Naive thymus-derived CD4-positive, alpha-beta T cell (primary cell): ENCODE results near the gene ACER3. TPM values are rescaled to one million over a fixed set of nuclear protein-coding genes. Genes with fewer than 3 reads are reported as not detected.

Experiments used
- ATAC-seq: fragments of 150-1000 bp; cut with Tn5 transposase; 2 replicates; pipeline ENCODE4 v1.10.0; 2021; ENCODE audit warnings: mild to moderate bottlenecking, moderate library complexity
- CTCF ChIA-PET: fragments of 350-600 bp; sonication (Branson Sonifier 250); formaldehyde crosslinking; loops from one replicate; lab custom pipeline; 2021; ENCODE audit warnings: antibody characterized with exemption; lab: Charles Lee
- POLR2A ChIA-PET: fragments of 350-600 bp; sonication (Branson Sonifier 250); formaldehyde crosslinking; loops from one replicate; lab custom pipeline; 2021; ENCODE audit warnings: antibody characterized with exemption, inconsistent platforms; lab: Charles Lee
- DNase-seq, 9 donors: peaks; one replicate each; pipeline versions ENCODE4 v3.0.0 to v3.0.0-alpha.2; 2020 to 2022; ENCODE audit warnings: mixed read lengths in 1 of 9
- H3K27ac ChIP-seq: one replicate; pipeline ENCODE4 v1.7.0; 2013; ENCODE audit warnings: mild to moderate bottlenecking, low read depth, low read length, moderate library complexity
- H3K27me3 ChIP-seq, 2 donors: one replicate each; pipeline ENCODE4 v1.7.0; 2013; ENCODE audit warnings: low read length in 2 of 2, mild to moderate bottlenecking in 2 of 2, moderate library complexity in 2 of 2; ENCODE audit not compliant: control insufficient read depth in 2 of 2, insufficient read depth in 2 of 2
- H3K36me3 ChIP-seq, 3 experiments: 1 replicate in 2 of 3; 2 replicates in 1 of 3; pipeline ENCODE4 v1.7.0; 2013; ENCODE audit warnings: low read length in 3 of 3, mild to moderate bottlenecking in 3 of 3, moderate library complexity in 1 of 3; ENCODE audit not compliant: insufficient read depth in 3 of 3, control insufficient read depth in 2 of 3
- H3K4me1 ChIP-seq, 2 donors: one replicate each; pipeline ENCODE4 v1.7.0; 2013; ENCODE audit warnings: low read length in 2 of 2, mild to moderate bottlenecking in 2 of 2, moderate library complexity in 1 of 2; ENCODE audit not compliant: control insufficient read depth in 2 of 2, insufficient read depth in 2 of 2
- H3K4me3 ChIP-seq: 2 replicates; pipeline ENCODE4 v1.7.0; 2013; ENCODE audit warnings: mild to moderate bottlenecking, low read length
- H3K9me3 ChIP-seq, 3 experiments: 1 replicate in 2 of 3; 2 replicates in 1 of 3; pipeline ENCODE4 v1.7.0; 2013; ENCODE audit warnings: low read length in 3 of 3; ENCODE audit not compliant: control insufficient read depth in 2 of 3
- H3K27ac Mint-ChIP-seq, 9 donors: one replicate each; pipeline ENCODE4 v1.8.0; 2020 to 2022; ENCODE audit warnings: mixed read lengths in 9 of 9, mild to moderate bottlenecking in 8 of 9, moderate library complexity in 5 of 9, inconsistent platforms in 2 of 9
- H3K27me3 Mint-ChIP-seq, 5 donors: one replicate each; pipeline ENCODE4 v1.8.0; 2021 to 2022; ENCODE audit warnings: mixed read lengths in 5 of 5, mild to moderate bottlenecking in 1 of 5
- H3K36me3 Mint-ChIP-seq, 5 donors: one replicate each; pipeline ENCODE4 v1.8.0; 2020 to 2022; ENCODE audit warnings: mixed read lengths in 5 of 5, mild to moderate bottlenecking in 3 of 5, inconsistent platforms in 1 of 5
- H3K4me1 Mint-ChIP-seq, 7 donors: one replicate each; pipeline ENCODE4 v1.8.0; 2020 to 2022; ENCODE audit warnings: mixed read lengths in 7 of 7, mild to moderate bottlenecking in 3 of 7, inconsistent platforms in 1 of 7
- H3K4me3 Mint-ChIP-seq, 10 donors: one replicate each; pipeline ENCODE4 v1.8.0; 2020 to 2022; ENCODE audit warnings: mild to moderate bottlenecking in 10 of 10, mixed read lengths in 10 of 10, moderate library complexity in 6 of 10, inconsistent platforms in 2 of 10
- H3K9me3 Mint-ChIP-seq, 11 donors: one replicate each; pipeline ENCODE4 v1.8.0; 2020 to 2022; ENCODE audit warnings: mixed read lengths in 11 of 11, mild to moderate bottlenecking in 4 of 11, inconsistent platforms in 1 of 11, moderate library complexity in 1 of 11
- intact Hi-C, 2 donors: fragments of 100-400 bp; cut with micrococcal nuclease; formaldehyde crosslinking; loops; one replicate each; pipeline ENCODE4 v1.15.1; 2023
- polyA plus RNA-seq, 2 donors: library from polyadenylated mRNA; unstranded; fragments of 300-500 nt; fragmentation: Illumina TruSeq; gene quantifications; one replicate each; pipeline ENCODE4 v1.2.3, GENCODE V29; 2021
- total RNA-seq, 6 experiments: library from RNA in 5 of 6; stranded (reverse) in 5 of 6; gene quantifications; 1 replicate in 5 of 6; 2 replicates in 1 of 6; pipeline ENCODE4 v1.2.3 and lab custom pipeline; 2021 to 2026

Gene ACER3
- total and polyA plus RNA-seq, 7 experiments from 2014 or later: 4.7 to 15.2 (median 9.0) TPM

DNA sequence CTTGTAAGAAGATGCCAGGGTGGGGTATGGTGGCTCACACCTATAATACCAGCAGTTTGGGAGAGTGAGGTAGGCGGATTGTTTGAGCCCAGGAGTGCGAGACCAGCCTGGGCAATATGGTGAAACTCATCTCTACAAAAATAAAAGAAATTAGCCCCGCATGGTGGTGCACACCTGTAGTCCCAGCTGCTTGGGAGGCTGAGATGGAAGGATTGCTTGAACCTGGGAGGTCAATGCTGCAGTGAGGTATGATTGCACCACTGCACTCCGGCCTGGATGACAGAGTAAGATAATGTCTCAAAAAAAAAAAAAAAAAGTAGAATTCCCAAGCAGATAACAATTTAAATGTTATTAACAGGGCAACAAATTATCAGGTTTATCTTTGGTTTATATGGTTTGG, 20.2 kb downstream of the ACER3 start:
- POLR2A ChIA-PET: no interaction called here
- Histone ChIP-seq H3K4me3 (no peak overlapping the region), H3K27ac (no peak overlapping the region), H3K36me3 (no peaks in the 10 kb centered on the region), H3K4me1 (no peaks in the 10 kb centered on the region), H3K9me3 (no peaks in the 10 kb centered on the region), H3K27me3 (no peaks in the 10 kb centered on the region)
- intact Hi-C loops: no loop called here
- CTCF ChIA-PET: no interaction called here
- ATAC-seq: no peak
- Mint-ChIP-seq H3K27me3 (peaks cover 0 to 3% (median 0%) of the 10 kb centered on the region in 5 donors), H3K4me3 (no peak overlapping the region), H3K36me3 (peaks cover 4 to 33% (median 14%) of the 10 kb centered on the region in 5 donors), H3K27ac (no peak overlapping the region), H3K9me3 (peaks cover 0 to under 1% (median 0%) of the 10 kb centered on the region in 11 donors), H3K4me1 (peaks cover 0 to 21% (median 0%) of the 10 kb centered on the region in 7 donors)
- no peak for DNase-seq

DNA sequence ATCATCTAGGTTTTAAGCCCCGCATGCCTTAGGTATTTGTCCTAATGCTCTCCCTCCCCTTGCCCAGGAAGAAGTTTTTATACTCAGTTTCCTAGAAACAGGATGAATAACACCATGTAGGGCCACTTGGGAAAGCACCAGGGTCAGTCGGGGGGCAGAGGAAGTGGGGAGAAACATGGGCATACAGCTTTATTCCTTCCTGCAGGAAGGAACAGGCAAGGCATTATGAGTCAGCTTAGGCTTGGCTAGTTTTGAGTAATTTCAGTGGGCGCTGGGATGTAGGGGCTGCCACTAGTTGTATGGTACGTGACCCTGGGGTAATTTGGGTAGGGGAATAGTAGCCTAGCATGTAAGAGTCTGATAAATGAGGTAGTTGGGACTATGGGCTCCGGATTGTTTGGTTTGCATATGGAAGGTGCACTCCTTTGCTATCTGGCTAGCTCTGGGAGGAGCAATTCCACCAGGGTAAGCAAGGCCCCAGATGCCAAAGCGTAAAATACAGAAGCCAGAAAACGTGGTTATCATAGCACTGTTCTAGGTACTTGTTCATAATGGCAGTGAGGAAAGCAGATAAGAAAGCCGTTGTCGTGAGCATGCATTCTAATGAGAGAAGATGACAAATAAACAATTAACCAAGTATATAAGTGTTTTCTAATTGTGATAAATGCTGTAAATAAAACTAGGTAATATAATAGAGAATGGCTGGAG, 24.8 kb downstream of the ACER3 start:
- Mint-ChIP-seq H3K27ac (no peak overlapping the region), H3K4me3 (no peak overlapping the region), H3K27me3 (peaks cover 0 to 3% (median 0%) of the 10 kb centered on the region in 5 donors), H3K9me3 (peaks cover 0 to 5% (median 0%) of the 10 kb centered on the region in 11 donors), H3K36me3 (peaks cover 4 to 15% (median 10%) of the 10 kb centered on the region in 5 donors), H3K4me1 (peaks cover 0 to 22% (median 4%) of the 10 kb centered on the region in 7 donors)
- ATAC-seq: peak; percentile 37
- Histone ChIP-seq H3K9me3 (no peaks in the 10 kb centered on the region), H3K4me3 (no peak overlapping the region), H3K4me1 (no peaks in the 10 kb centered on the region), H3K27me3 (no peaks in the 10 kb centered on the region), H3K36me3 (no peaks in the 10 kb centered on the region), H3K27ac (no peak overlapping the region)
- POLR2A ChIA-PET: no interaction called here
- DNase-seq: no peak
- CTCF ChIA-PET: no interaction called here
- intact Hi-C loops: no loop called here

DNA sequence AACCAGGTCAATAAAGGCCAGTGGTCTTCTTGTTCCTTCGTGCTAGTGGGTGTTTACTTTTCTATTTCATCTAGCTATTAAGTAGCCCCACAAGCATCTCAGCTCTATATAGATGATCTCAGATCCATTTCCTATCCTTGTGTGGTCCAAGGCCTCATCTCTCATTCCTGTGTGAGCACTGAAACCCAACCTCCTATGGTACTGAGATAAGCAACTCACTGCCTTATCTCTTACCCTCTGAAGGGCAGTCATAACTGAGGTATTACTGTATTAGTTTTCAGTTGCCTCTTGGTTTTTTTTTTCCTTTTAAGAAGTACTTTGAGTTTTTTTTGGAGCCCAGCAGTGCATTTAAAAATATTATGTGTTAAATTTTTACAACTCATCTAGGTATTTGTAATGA, 28.3 kb downstream of the ACER3 start:
- Histone ChIP-seq H3K27ac (no peak overlapping the region), H3K9me3 (no peaks in the 10 kb centered on the region), H3K27me3 (no peaks in the 10 kb centered on the region), H3K4me1 (no peaks in the 10 kb centered on the region), H3K4me3 (no peak overlapping the region), H3K36me3 (no peaks in the 10 kb centered on the region)
- intact Hi-C loops: no loop called here
- ChIA-PET POLR2A (no interaction called here), CTCF (no interaction called here)
- Mint-ChIP-seq H3K4me3 (no peak overlapping the region), H3K4me1 (peaks cover 0 to 22% (median 4%) of the 10 kb centered on the region in 7 donors), H3K36me3 (peaks cover 0 to 5% (median 0%) of the 10 kb centered on the region in 5 donors), H3K27ac (no peak overlapping the region), H3K9me3 (peaks cover 0 to 5% (median 0%) of the 10 kb centered on the region in 11 donors), H3K27me3 (no peaks in the 10 kb centered on the region)
- no peak for DNase-seq
- ATAC-seq: no peak

DNA sequence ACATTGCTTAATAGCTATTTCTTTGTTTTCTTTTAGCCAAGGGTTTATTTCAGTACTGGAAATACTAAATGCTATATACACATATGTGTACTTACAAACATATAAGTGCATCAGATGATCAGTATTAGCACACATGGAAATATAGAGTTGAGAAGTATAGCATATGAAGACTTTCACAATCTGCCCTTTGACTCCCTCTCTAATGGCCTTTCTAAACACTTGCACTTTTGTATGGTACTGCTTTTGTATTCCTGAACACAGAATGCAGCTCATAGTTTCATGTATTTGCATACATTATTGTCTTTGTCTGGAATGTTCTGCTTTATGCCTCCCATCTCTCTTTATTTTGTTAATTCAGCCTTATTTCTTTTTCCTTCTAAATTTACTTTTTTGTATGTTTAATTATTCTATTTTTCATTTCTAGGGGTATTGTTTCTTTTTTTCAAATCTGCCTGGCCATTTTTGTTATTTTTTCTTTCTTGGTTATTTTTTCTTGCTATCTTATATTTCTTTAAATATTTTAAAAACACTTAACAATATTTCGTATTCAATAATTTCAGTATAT, 28.8 kb downstream of the ACER3 start:
- Mint-ChIP-seq H3K4me1 (peaks cover 0 to 18% (median 4%) of the 10 kb centered on the region in 7 donors), H3K9me3 (peaks cover 0 to 5% (median 0%) of the 10 kb centered on the region in 11 donors), H3K27me3 (no peaks in the 10 kb centered on the region), H3K4me3 (no peak overlapping the region), H3K27ac (peak overlapping the region in 1 of 9 donors; percentile 16), H3K36me3 (peaks cover 0 to 4% (median 0%) of the 10 kb centered on the region in 5 donors)
- no peaks in the 10 kb centered on the region for H3K36me3 ChIP-seq
- no peak overlapping the region for H3K27ac ChIP-seq
- intact Hi-C loops: no loop called here
- DNase-seq (no peak), ATAC-seq (no peak)
- no peaks in the 10 kb centered on the region for H3K4me1 ChIP-seq
- POLR2A ChIA-PET: no interaction called here
- no peaks in the 10 kb centered on the region for H3K27me3 ChIP-seq
- no peaks in the 10 kb centered on the region for H3K9me3 ChIP-seq
- no peak overlapping the region for H3K4me3 ChIP-seq
- CTCF ChIA-PET: no interaction called here

DNA sequence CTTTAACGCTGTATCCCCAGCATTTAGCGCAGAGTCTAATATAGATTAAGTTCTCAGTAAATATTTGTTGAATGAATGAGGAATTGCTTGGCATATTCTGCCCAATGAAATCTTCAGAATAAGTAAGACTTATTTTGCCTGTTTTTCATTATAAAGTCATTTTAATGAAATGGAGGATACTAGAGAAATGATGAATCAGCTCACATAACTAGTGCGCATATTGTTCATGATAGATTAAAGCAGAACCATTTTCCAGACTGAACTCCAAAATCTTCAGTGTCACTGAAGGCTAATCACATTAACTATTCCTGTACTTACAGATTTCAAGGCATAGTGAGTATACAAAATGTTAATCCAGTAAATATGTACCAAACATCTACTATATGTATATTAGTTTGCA, 29.6 kb downstream of the ACER3 start:
- Mint-ChIP-seq H3K9me3 (peaks cover 0 to 5% (median 0%) of the 10 kb centered on the region in 11 donors), H3K4me1 (peaks cover 0 to 12% (median 4%) of the 10 kb centered on the region in 7 donors), H3K36me3 (peaks cover 0 to 4% (median 0%) of the 10 kb centered on the region in 5 donors), H3K4me3 (no peak overlapping the region), H3K27me3 (no peaks in the 10 kb centered on the region), H3K27ac (no peak overlapping the region)
- H3K9me3 ChIP-seq: no peaks in the 10 kb centered on the region
- CTCF ChIA-PET: no interaction called here
- no peaks in the 10 kb centered on the region for H3K27me3 ChIP-seq
- intact Hi-C loops: no loop called here
- DNase-seq (no peak), ATAC-seq (no peak)
- POLR2A ChIA-PET: no interaction called here
- no peaks in the 10 kb centered on the region for H3K36me3 ChIP-seq
- H3K4me1 ChIP-seq: no peaks in the 10 kb centered on the region
- no peak overlapping the region for H3K27ac ChIP-seq
- no peak overlapping the region for H3K4me3 ChIP-seq

DNA sequence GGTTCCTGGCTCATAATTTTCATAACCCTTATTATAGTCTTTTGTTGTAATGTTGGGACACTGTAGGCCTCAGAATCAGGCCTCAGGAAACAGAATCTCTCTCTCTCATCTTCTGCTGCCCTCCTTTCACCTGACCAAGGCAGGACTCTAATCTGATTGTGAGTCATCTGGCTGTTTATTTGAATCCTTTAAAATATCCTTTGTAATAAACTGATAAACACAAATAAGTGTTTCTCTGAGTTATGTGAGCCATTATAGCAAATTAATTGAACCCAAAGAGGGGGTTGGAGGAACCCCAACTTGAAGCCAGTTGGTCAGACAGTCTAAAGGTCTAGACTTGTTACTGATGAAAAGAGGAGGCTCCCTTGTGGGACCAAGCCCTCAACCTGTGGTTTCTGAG, 30.6 kb downstream of the ACER3 start:
- H3K4me3 ChIP-seq: no peak overlapping the region
- no peak overlapping the region for H3K27ac ChIP-seq
- POLR2A ChIA-PET: no interaction called here
- H3K9me3 Mint-ChIP-seq: peaks cover 0 to 1% (median 0%) of the 10 kb centered on the region in 11 donors
- H3K4me1 Mint-ChIP-seq: peaks cover 0 to 5% (median 2%) of the 10 kb centered on the region in 7 donors
- no peaks in the 10 kb centered on the region for H3K9me3 ChIP-seq
- ATAC-seq (no peak), DNase-seq (no peak)
- H3K36me3 Mint-ChIP-seq: peaks cover 0 to 1% (median 0%) of the 10 kb centered on the region in 5 donors
- no peaks in the 10 kb centered on the region for H3K4me1 ChIP-seq
- no peaks in the 10 kb centered on the region for H3K27me3 Mint-ChIP-seq
- intact Hi-C loops: no loop called here
- CTCF ChIA-PET: no interaction called here
- no peak overlapping the region for H3K4me3 Mint-ChIP-seq
- no peak overlapping the region for H3K27ac Mint-ChIP-seq
- no peaks in the 10 kb centered on the region for H3K27me3 ChIP-seq
- H3K36me3 ChIP-seq: no peaks in the 10 kb centered on the region

DNA sequence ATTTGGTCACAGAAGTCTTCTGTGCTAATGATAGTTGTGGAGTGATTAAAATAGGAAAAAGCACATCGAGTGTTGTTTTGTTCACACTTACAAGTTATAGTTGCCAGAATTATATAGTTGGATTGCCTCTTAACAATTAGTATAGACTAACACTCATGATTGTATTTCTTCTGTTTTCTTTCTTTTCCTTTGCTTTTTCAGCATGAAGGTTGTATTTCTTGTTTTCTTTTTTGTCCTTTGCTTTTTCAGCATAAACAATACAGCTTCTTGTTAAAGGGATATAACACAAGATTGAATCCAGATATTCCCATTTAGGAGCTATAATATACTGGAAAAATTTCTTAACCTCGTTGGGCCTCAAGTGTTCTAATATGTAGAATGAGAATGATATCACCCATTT, 31.1 kb downstream of the ACER3 start:
- Mint-ChIP-seq H3K36me3 (no peaks in the 10 kb centered on the region), H3K27me3 (no peaks in the 10 kb centered on the region), H3K9me3 (no peaks in the 10 kb centered on the region), H3K4me1 (peaks cover 0 to 5% (median 0%) of the 10 kb centered on the region in 7 donors), H3K4me3 (no peak overlapping the region), H3K27ac (no peak overlapping the region)
- DNase-seq (no peak), ATAC-seq (no peak)
- Histone ChIP-seq H3K27ac (no peak overlapping the region), H3K4me1 (no peaks in the 10 kb centered on the region), H3K36me3 (no peaks in the 10 kb centered on the region), H3K27me3 (no peaks in the 10 kb centered on the region), H3K4me3 (no peak overlapping the region), H3K9me3 (no peaks in the 10 kb centered on the region)
- ChIA-PET CTCF (no interaction called here), POLR2A (no interaction called here)
- intact Hi-C loops: no loop called here
